Measurements from ENCODE around the gene ALDOC. TPM values are rescaled to one million over a fixed set of nuclear protein-coding genes. Genes with fewer than 3 reads are reported as not detected.
"Not testable (repeated sequence)": the region's sequence is repeated elsewhere in the genome, so short reads cannot be mapped to it uniquely, and the experiment has no call there.

ALDOC gene
- total RNA-seq, 2 experiments from 2014 or later = 46.2 to 62.4 TPM

- Histone ChIP-seq H3K4me1 (ENCODE audit: insufficient read depth, low read length, poor library complexity, severe bottlenecking) (peaks cover 7% of the 10 kb centered on the region), H3K4me2 (ENCODE audit: low read length) (no peak overlapping the region), H3K36me3 (ENCODE audit: insufficient read depth, low read length) (peaks cover 83% of the 10 kb centered on the region), H4K20me1 (ENCODE audit: insufficient read depth, low read length) (no peaks in the 10 kb centered on the region), H2AFZ (ENCODE audit: low read length) (no peak overlapping the region), H3K9me3 (ENCODE audit: low read length) (no peaks in the 10 kb centered on the region), H3K27ac (ENCODE audit: low read depth, low read length, poor library complexity, severe bottlenecking) (peak overlapping the region; percentile 58), H3K79me2 (ENCODE audit: insufficient read depth, low read depth, low read length) (no peaks in the 10 kb centered on the region), H3K4me3 (ENCODE audit: low read depth, low read length, poor library complexity, severe bottlenecking) (no peak overlapping the region), H3K9me2 (ENCODE audit: insufficient read depth, low read length) (no peaks in the 10 kb centered on the region)
- TF ChIP-seq CTCF (conservative IDR thresholded peaks at IDR 0.05; ENCODE audit: low read length) (no peak), EZH2phosphoT487 (IDR thresholded peaks at IDR 0.05; ENCODE audit: borderline replicate concordance, low read depth, low read length) (no peak)
- ChIA-PET CTCF (ENCODE audit: unreplicated experiment) (no interaction called here), POLR2A (no interaction called here)
- BruUV-seq (replicated peaks) = no TSS peak
- intact Hi-C loops (cut with micrococcal nuclease; ENCODE audit: unreplicated experiment) = no loop called here
- DNase-seq (ENCODE audit: low spot score) = no peak
Observed at GRCh38 chr17:28578246-28579195, 1.8 kb upstream of the ALDOC start.

GRCh38 chr17:28577466-28577824 is 750 bp upstream of the ALDOC start:
- BruUV-seq (replicated peaks) = no TSS peak
- TF ChIP-seq CTCF (conservative IDR thresholded peaks at IDR 0.05; ENCODE audit: low read length) = no peak
- TF ChIP-seq EZH2phosphoT487 (IDR thresholded peaks at IDR 0.05; ENCODE audit: borderline replicate concordance, low read depth, low read length) = no peak
- Histone ChIP-seq H3K79me2 (ENCODE audit: insufficient read depth, low read depth, low read length) (no peaks in the 10 kb centered on the region), H2AFZ (ENCODE audit: low read length) (no peak overlapping the region), H3K27ac (ENCODE audit: low read depth, low read length, poor library complexity, severe bottlenecking) (peak overlapping the region; percentile 58), H3K9me2 (ENCODE audit: insufficient read depth, low read length) (no peaks in the 10 kb centered on the region), H3K4me3 (ENCODE audit: low read depth, low read length, poor library complexity, severe bottlenecking) (no peak overlapping the region), H3K4me2 (ENCODE audit: low read length) (peak overlapping the region; percentile 50; the same call in 1 of the 2 replicates), H3K4me1 (ENCODE audit: insufficient read depth, low read length, poor library complexity, severe bottlenecking) (peaks cover 11% of the 10 kb centered on the region), H3K36me3 (ENCODE audit: insufficient read depth, low read length) (peaks cover 73% of the 10 kb centered on the region), H3K9me3 (ENCODE audit: low read length) (no peaks in the 10 kb centered on the region), H4K20me1 (ENCODE audit: insufficient read depth, low read length) (no peaks in the 10 kb centered on the region)
- DNase-seq (ENCODE audit: low spot score) = no peak
- ChIA-PET CTCF (ENCODE audit: unreplicated experiment) (interaction anchor here (0.9 to 1.3 kb wide), 2 partner anchors 21 to 70 kb away, joined by 3 to 5 read pairs; no protein-coding TSS in a partner anchor), POLR2A (interaction anchor here (0.9 to 1.6 kb wide), 4 partner anchors 9 to 67 kb away, joined by 3 to 13 read pairs (median 6); no protein-coding TSS in a partner anchor)
- intact Hi-C loops (cut with micrococcal nuclease; ENCODE audit: unreplicated experiment) = no loop called here

GRCh38 chr17:28576016-28576415 is 679 bp downstream of the ALDOC start:
- intact Hi-C loops (cut with micrococcal nuclease; ENCODE audit: unreplicated experiment); DNase-seq (ENCODE audit: low spot score); H3K9me2 ChIP-seq (ENCODE audit: insufficient read depth, low read length); H4K20me1 ChIP-seq (ENCODE audit: insufficient read depth, low read length); H3K9me3 ChIP-seq (ENCODE audit: low read length); H3K79me2 ChIP-seq (ENCODE audit: insufficient read depth, low read depth, low read length); H3K27ac ChIP-seq (ENCODE audit: low read depth, low read length, poor library complexity, severe bottlenecking); H3K4me3 ChIP-seq (ENCODE audit: low read depth, low read length, poor library complexity, severe bottlenecking); H2AFZ ChIP-seq (ENCODE audit: low read length); BruUV-seq (replicated peaks): not testable (repeated sequence)
- ChIA-PET POLR2A (interaction anchor here (0.6 to 1.4 kb wide), 3 partner anchors 9 to 22 kb away, joined by 3 read pairs; no protein-coding TSS in a partner anchor), CTCF (ENCODE audit: unreplicated experiment) (interaction anchor here (0.6 kb wide), 1 partner anchor 68 kb away, joined by 3 read pairs; no protein-coding TSS in a partner anchor)
- peaks cover 62% of the 10 kb centered on the region for H3K36me3 ChIP-seq (ENCODE audit: insufficient read depth, low read length)
- peak overlapping the region; percentile 9; the same call in 1 of the 2 replicates for H3K4me2 ChIP-seq (ENCODE audit: low read length)
- H3K4me1 ChIP-seq (ENCODE audit: insufficient read depth, low read length, poor library complexity, severe bottlenecking) = peaks cover 20% of the 10 kb centered on the region

Data from OCI-LY7 (cell line).